ENCODE measurements around the gene RXRA. TPM values are rescaled to one million over a fixed set of nuclear protein-coding genes. Genes with fewer than 3 reads are reported as not detected.

The RXRA gene
- total and polyA plus RNA-seq, 2 donors (not counting 3 experiments of a cell fraction or from before 2014, with no cell fraction given), result 15.4 to 37.4 TPM

DNA sequence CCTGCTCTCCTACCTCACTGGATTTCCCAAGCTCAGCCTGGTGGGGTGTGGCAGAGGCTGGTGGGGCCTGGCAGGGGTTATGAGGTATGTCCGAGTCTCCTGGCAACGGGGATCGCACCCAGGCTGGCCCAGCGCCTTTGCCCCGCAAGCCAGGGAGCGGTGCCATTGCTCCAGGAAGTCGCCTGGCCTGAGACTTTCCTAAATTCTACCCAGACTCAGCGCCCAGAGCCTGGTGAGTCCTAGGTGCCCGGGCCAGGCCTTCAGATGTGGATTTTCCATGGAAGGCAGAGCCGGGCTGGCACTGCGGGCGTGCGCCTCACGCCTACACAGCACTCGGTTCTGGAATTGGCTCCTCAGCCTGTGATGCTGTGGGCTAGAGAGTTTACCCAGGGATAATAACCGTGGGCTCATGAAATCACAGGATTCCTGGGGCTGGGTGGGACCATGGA lies 159.9 kb downstream of the RXRA start:
- dilution Hi-C loops (cut with MboI; ENCODE audit: extremely low pct_ligation_motif_present, low sequenced_read_pairs), result no loop called here
- BruUV-seq (replicated peaks), result no TSS peak
- H3K36me3 ChIP-seq (ENCODE audit: control insufficient read depth in 2 of 2, extremely low read depth in 1 of 2, insufficient read depth in 2 of 2, low read length in 2 of 2), result no peaks in the 10 kb centered on the region
- FAIRE-seq (no peak), DNase-seq (ENCODE audit: low read depth, low spot score) (no peak)
- TF ChIP-seq MYC (IDR thresholded peaks at IDR 0.05; ENCODE audit: low read depth, low read length) (no peak), JUN (IDR thresholded peaks at IDR 0.05; ENCODE audit: borderline replicate concordance, insufficient read depth, insufficient read length, low read depth) (no peak), POLR2A (IDR thresholded peaks at IDR 0.05; ENCODE audit: low read depth, low read length) (no peak), FOS (IDR thresholded peaks at IDR 0.05; ENCODE audit: borderline replicate concordance, insufficient read depth, low read length) (no peak), GATA2 (IDR thresholded peaks at IDR 0.05; ENCODE audit: insufficient read depth, insufficient read length, low read depth, low read length) (no peak), EZH2 (IDR thresholded peaks at IDR 0.05; ENCODE audit: borderline replicate concordance, low read depth, low read length, severe bottlenecking) (no peak), POLR2AphosphoS5 (IDR thresholded peaks at IDR 0.05; ENCODE audit: insufficient read depth, low read depth, low read length) (no peak)
- TF ChIP-seq, protein P1, sequence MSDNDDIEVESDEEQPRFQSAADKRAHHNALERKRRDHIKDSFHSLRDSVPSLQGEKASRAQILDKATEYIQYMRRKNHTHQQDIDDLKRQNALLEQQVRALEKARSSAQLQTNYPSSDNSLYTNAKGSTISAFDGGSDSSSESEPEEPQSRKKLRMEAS (IDR thresholded peaks at IDR 0.05; ENCODE audit: insufficient read depth, insufficient read length), result no peak
- TF ChIP-seq, protein P2, sequence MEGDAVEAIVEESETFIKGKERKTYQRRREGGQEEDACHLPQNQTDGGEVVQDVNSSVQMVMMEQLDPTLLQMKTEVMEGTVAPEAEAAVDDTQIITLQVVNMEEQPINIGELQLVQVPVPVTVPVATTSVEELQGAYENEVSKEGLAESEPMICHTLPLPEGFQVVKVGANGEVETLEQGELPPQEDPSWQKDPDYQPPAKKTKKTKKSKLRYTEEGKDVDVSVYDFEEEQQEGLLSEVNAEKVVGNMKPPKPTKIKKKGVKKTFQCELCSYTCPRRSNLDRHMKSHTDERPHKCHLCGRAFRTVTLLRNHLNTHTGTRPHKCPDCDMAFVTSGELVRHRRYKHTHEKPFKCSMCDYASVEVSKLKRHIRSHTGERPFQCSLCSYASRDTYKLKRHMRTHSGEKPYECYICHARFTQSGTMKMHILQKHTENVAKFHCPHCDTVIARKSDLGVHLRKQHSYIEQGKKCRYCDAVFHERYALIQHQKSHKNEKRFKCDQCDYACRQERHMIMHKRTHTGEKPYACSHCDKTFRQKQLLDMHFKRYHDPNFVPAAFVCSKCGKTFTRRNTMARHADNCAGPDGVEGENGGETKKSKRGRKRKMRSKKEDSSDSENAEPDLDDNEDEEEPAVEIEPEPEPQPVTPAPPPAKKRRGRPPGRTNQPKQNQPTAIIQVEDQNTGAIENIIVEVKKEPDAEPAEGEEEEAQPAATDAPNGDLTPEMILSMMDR (IDR thresholded peaks at IDR 0.05; ENCODE audit: extremely low read depth in 1 of 2, insufficient read depth in 1 of 2, low read depth in 1 of 2, low read length in 2 of 2), result no peak
- H3K9ac ChIP-seq (replicated peaks; ENCODE audit: extremely low read depth, insufficient read depth, low read length), result no peak overlapping the region
- intact Hi-C loops (cut with micrococcal nuclease), result no loop called here
- H2AFZ ChIP-seq (ENCODE audit: low read depth, low read length), result no peak overlapping the region
- H3K27ac ChIP-seq (ENCODE audit: insufficient read depth, low read depth, low read length), result no peak overlapping the region
- H3K9me3 ChIP-seq (replicated peaks; ENCODE audit: control insufficient read depth, insufficient read depth, low read length), result no peaks in the 10 kb centered on the region
- H3K27me3 ChIP-seq (ENCODE audit: control insufficient read depth in 2 of 2, insufficient read depth in 2 of 2, low read length in 2 of 2), result peaks cover 0 to 2% of the 10 kb centered on the region in 2 experiments
- CTCF ChIA-PET, result no interaction called here
- H3K9me1 ChIP-seq (replicated peaks; ENCODE audit: control insufficient read depth, extremely low read depth, insufficient read depth, low read length), result no peaks in the 10 kb centered on the region
- POLR2A ChIA-PET, result no interaction called here
- H3K4me3 ChIP-seq (replicated peaks in 1 of 3; ENCODE audit: insufficient read depth in 1 of 3, low read depth in 1 of 3, low read length in 3 of 3), result no peak overlapping the region
- no peaks in the 10 kb centered on the region for H3K4me1 ChIP-seq (ENCODE audit: control insufficient read depth, extremely low read depth, insufficient read depth, low read length)
- H3K79me2 ChIP-seq (ENCODE audit: control insufficient read depth, insufficient read depth, low read length), result no peaks in the 10 kb centered on the region
- H4K20me1 ChIP-seq (replicated peaks; ENCODE audit: control insufficient read depth, extremely low read depth, insufficient read depth, low read length), result no peaks in the 10 kb centered on the region
- no peak overlapping the region for H3K4me2 ChIP-seq (ENCODE audit: insufficient read depth, low read length)

All from endothelial cell of umbilical vein (primary cell).